ENCODE data around the gene SLC34A1. TPM values are rescaled to one million over a fixed set of nuclear protein-coding genes. Genes with fewer than 3 reads are reported as not detected.

Gene SLC34A1
- total and polyA plus RNA-seq, 2 of the 13 experiments (the other 11 are each of a cell fraction or from before 2014, with no cell fraction given), result 0.03 to 0.20 TPM

GRCh38 chr5:177382423-177383029 is 1.7 kb upstream of the SLC34A1 start (continued):
- TF ChIP-seq MYNN (CRISPR knock-in tag; IDR thresholded peaks at IDR 0.05; ENCODE audit: low read depth) (no peak), SETDB1 (CRISPR knock-in tag; IDR thresholded peaks at IDR 0.05; ENCODE audit: borderline replicate concordance) (no peak), ZNF143 (CRISPR knock-in tag; IDR thresholded peaks at IDR 0.05) (no peak), NRL (CRISPR knock-in tag; IDR thresholded peaks at IDR 0.05; ENCODE audit: borderline replicate concordance) (no peak), AGO2 (optimal IDR thresholded peaks at IDR 0.05; ENCODE audit: low read depth, low read length) (no peak), MED1 (CRISPR knock-in tag; IDR thresholded peaks at IDR 0.05) (no peak), FOSL1 (CRISPR knock-in tag; IDR thresholded peaks at IDR 0.05; ENCODE audit: borderline replicate concordance) (no peak), SP1 (IDR thresholded peaks at IDR 0.05) (no peak), SP1 (CRISPR knock-in tag; IDR thresholded peaks at IDR 0.05) (0 out of 2 replicates have a peak, but pooled peaks have one; percentile 17), PITX1 (CRISPR knock-in tag; IDR thresholded peaks at IDR 0.05) (no peak), NFE2L1 (CRISPR knock-in tag; IDR thresholded peaks at IDR 0.05; ENCODE audit: borderline replicate concordance) (no peak), KAT7 (CRISPR knock-in tag; IDR thresholded peaks at IDR 0.05; ENCODE audit: borderline replicate concordance) (no peak), TOE1 (CRISPR knock-in tag; IDR thresholded peaks at IDR 0.05) (no peak), SNAI1 (CRISPR knock-in tag; IDR thresholded peaks at IDR 0.05; ENCODE audit: borderline replicate concordance) (no peak), TEAD2 (CRISPR knock-in tag; IDR thresholded peaks at IDR 0.05) (no peak), ZNF589 (CRISPR knock-in tag; conservative IDR thresholded peaks at IDR 0.05) (no peak), GFI1 (CRISPR knock-in tag; IDR thresholded peaks at IDR 0.05; ENCODE audit: borderline replicate concordance) (no peak), AGO1 (IDR thresholded peaks at IDR 0.05; ENCODE audit: low read depth, low read length, poor library complexity, severe bottlenecking) (no peak), MLLT10 (CRISPR knock-in tag; IDR thresholded peaks at IDR 0.05) (no peak), ZNF335 (CRISPR knock-in tag; IDR thresholded peaks at IDR 0.05) (no peak), HOXA3 (CRISPR knock-in tag; IDR thresholded peaks at IDR 0.05) (no peak), RFXANK (CRISPR knock-in tag; IDR thresholded peaks at IDR 0.05) (no peak), TGIF2 (CRISPR knock-in tag; IDR thresholded peaks at IDR 0.05) (no peak), ERF (CRISPR knock-in tag; IDR thresholded peaks at IDR 0.05) (no peak; the same call in 1 of the 2 replicates), AHR (CRISPR knock-in tag; IDR thresholded peaks at IDR 0.05) (no peak), FOXO1 (CRISPR knock-in tag; IDR thresholded peaks at IDR 0.05) (no peak)
- TF ChIP-seq, protein P1, sequence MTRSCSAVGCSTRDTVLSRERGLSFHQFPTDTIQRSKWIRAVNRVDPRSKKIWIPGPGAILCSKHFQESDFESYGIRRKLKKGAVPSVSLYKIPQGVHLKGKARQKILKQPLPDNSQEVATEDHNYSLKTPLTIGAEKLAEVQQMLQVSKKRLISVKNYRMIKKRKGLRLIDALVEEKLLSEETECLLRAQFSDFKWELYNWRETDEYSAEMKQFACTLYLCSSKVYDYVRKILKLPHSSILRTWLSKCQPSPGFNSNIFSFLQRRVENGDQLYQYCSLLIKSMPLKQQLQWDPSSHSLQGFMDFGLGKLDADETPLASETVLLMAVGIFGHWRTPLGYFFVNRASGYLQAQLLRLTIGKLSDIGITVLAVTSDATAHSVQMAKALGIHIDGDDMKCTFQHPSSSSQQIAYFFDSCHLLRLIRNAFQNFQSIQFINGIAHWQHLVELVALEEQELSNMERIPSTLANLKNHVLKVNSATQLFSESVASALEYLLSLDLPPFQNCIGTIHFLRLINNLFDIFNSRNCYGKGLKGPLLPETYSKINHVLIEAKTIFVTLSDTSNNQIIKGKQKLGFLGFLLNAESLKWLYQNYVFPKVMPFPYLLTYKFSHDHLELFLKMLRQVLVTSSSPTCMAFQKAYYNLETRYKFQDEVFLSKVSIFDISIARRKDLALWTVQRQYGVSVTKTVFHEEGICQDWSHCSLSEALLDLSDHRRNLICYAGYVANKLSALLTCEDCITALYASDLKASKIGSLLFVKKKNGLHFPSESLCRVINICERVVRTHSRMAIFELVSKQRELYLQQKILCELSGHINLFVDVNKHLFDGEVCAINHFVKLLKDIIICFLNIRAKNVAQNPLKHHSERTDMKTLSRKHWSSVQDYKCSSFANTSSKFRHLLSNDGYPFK (CRISPR knock-in tag; IDR thresholded peaks at IDR 0.05; ENCODE audit: borderline replicate concordance), result no peak
- TF ChIP-seq, protein P2, sequence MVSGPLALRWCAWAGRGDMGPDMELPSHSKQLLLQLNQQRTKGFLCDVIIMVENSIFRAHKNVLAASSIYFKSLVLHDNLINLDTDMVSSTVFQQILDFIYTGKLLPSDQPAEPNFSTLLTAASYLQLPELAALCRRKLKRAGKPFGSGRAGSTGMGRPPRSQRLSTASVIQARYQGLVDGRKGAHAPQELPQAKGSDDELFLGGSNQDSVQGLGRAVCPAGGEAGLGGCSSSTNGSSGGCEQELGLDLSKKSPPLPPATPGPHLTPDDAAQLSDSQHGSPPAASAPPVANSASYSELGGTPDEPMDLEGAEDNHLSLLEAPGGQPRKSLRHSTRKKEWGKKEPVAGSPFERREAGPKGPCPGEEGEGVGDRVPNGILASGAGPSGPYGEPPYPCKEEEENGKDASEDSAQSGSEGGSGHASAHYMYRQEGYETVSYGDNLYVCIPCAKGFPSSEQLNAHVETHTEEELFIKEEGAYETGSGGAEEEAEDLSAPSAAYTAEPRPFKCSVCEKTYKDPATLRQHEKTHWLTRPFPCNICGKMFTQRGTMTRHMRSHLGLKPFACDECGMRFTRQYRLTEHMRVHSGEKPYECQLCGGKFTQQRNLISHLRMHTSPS (CRISPR knock-in tag; IDR thresholded peaks at IDR 0.05; ENCODE audit: low read depth), result 0 out of 2 replicates have a peak, but pooled peaks have one; percentile 29
